GM12892 (cell line): ENCODE data around the gene CDC45.

Source experiments
- POLR2AphosphoS5 ChIP-seq: IDR thresholded peaks from 2 replicates; pipeline ENCODE4 v1.6.1; 2011; ENCODE audit warnings: low read depth, low read length, control low read depth
- TAF1 ChIP-seq: IDR thresholded peaks from 2 replicates; pipeline ENCODE4 v1.6.1; 2011; ENCODE audit warnings: low read depth, mild to moderate bottlenecking, control low read depth, low read length, borderline replicate concordance

- peak; percentile 83 for TF ChIP-seq TAF1
- no peak for TF ChIP-seq POLR2AphosphoS5
Observed at GRCh38 chr22:19447330-19448075, 32.2 kb upstream of the CDC45 start, which contains the start of gene C22orf39.
